NCI-H1048 (cell line): ENCODE results near the gene DPEP1.

Experiments
- DNase-seq: peaks from one replicate; lab custom pipeline; 2025; lab: John Stamatoyannopoulos, UW

The DPEP1 gene

GRCh38 chr16:89599451-89599858 lies 14.0 kb upstream of the DPEP1 start:
- DNase-seq, result no peak

- no peak for DNase-seq
Measured at GRCh38 chr16:89599902-89600301, 13.5 kb upstream of the DPEP1 start.

GRCh38 chr16:89600427-89600826 lies 13.0 kb upstream of the DPEP1 start:
- DNase-seq, result no peak

GRCh38 chr16:89600956-89601355 lies 12.5 kb upstream of the DPEP1 start:
- no peak for DNase-seq

- no peak for DNase-seq
Measured at GRCh38 chr16:89601906-89602272, 11.6 kb upstream of the DPEP1 start.

- no peak for DNase-seq
Measured at GRCh38 chr16:89602273-89602951, 11.0 kb upstream of the DPEP1 start.

GRCh38 chr16:89602952-89603590 lies 10.4 kb upstream of the DPEP1 start:
- no peak for DNase-seq

- DNase-seq, result no peak
Measured at GRCh38 chr16:89604764-89605163, 8.7 kb upstream of the DPEP1 start.

GRCh38 chr16:89605186-89605970 lies 8.1 kb upstream of the DPEP1 start:
- DNase-seq, result no peak

GRCh38 chr16:89606006-89606405 lies 7.4 kb upstream of the DPEP1 start:
- DNase-seq, result no peak

- no peak for DNase-seq
Measured at GRCh38 chr16:89607453-89607852, 6.0 kb upstream of the DPEP1 start.

GRCh38 chr16:89607937-89608740 lies 5.3 kb upstream of the DPEP1 start:
- no peak for DNase-seq

GRCh38 chr16:89610108-89610453 lies 3.4 kb upstream of the DPEP1 start:
- no peak for DNase-seq

GRCh38 chr16:89612415-89613166 lies 851 bp upstream of the DPEP1 start:
- no peak for DNase-seq

GRCh38 chr16:89613954-89614459 lies 565 bp downstream of the DPEP1 start:
- DNase-seq, result no peak

- no peak for DNase-seq
Measured at GRCh38 chr16:89615176-89615575, 1.7 kb downstream of the DPEP1 start.

- no peak for DNase-seq
Measured at GRCh38 chr16:89615596-89616090, 2.2 kb downstream of the DPEP1 start.

GRCh38 chr16:89616623-89617022 lies 3.2 kb downstream of the DPEP1 start:
- DNase-seq, result no peak

GRCh38 chr16:89617036-89617435 lies 3.6 kb downstream of the DPEP1 start:
- DNase-seq, result no peak

GRCh38 chr16:89618109-89618998 lies 4.9 kb downstream of the DPEP1 start:
- DNase-seq, result no peak
